Left ventricle myocardium inferior (tissue), 1 donor: ENCODE results near the gene BOD1. TPM values are rescaled to one million over a fixed set of nuclear protein-coding genes. Genes with fewer than 3 reads are reported as not detected.

Source experiments
- DNase-seq: peaks from one replicate; pipeline ENCODE4 v3.0.0-alpha.2; 2020
- H3K27ac ChIP-seq: fragments of 200-600 bp; replicated peaks from 2 replicates; pipeline ENCODE4 v1.8.0; 2021
- H3K27me3 ChIP-seq: fragments of 200-600 bp; 2 replicates; pipeline ENCODE4 v1.8.0; 2021; ENCODE audit warnings: low read depth
- H3K36me3 ChIP-seq: fragments of 200-600 bp; 2 replicates; pipeline ENCODE4 v1.8.0; 2021
- H3K4me1 ChIP-seq: fragments of 200-600 bp; 2 replicates; pipeline ENCODE4 v1.8.0; 2021
- H3K4me3 ChIP-seq: fragments of 200-600 bp; 2 replicates; pipeline ENCODE4 v1.8.0; 2021; ENCODE audit warnings: mild to moderate bottlenecking, moderate library complexity
- H3K9me3 ChIP-seq: fragments of 200-600 bp; replicated peaks from 2 replicates; pipeline ENCODE4 v1.8.0; 2021
- CTCF ChIP-seq: fragments of 200-600 bp; IDR thresholded peaks from 2 replicates; pipeline ENCODE4 v1.8.0; 2021; ENCODE audit warnings: antibody characterized with exemption, mild to moderate bottlenecking, borderline replicate concordance
- intact Hi-C: fragments of 100-400 bp; cut with micrococcal nuclease; formaldehyde crosslinking; loops from one replicate; pipeline ENCODE4 v1.11.0; 2022
- total RNA-seq: library from RNA; stranded (reverse); fragmentation: NEBNext Ultra II Directional; extraction: Animal tissue kit (Norgen Biotek cat#: 25700); gene quantifications from one replicate; pipeline ENCODE4 v1.2.1, GENCODE V29; 2021
- donor health status: DM: no; HTN: yes; CAD: no; lungs with severe emphysema.

Gene BOD1
- total RNA-seq, 1 donor from 2014 or later = 48.7 TPM

GRCh38 chr5:173637340-173637739, 20.9 kb upstream of the BOD1 start:
- no peak for TF ChIP-seq CTCF
- Histone ChIP-seq H3K9me3 (no peaks in the 10 kb centered on the region), H3K4me3 (no peak overlapping the region), H3K4me1 (peaks cover 9% of the 10 kb centered on the region), H3K36me3 (no peaks in the 10 kb centered on the region), H3K27me3 (no peaks in the 10 kb centered on the region), H3K27ac (no peak overlapping the region)
- intact Hi-C loops = no loop called here
- no peak for DNase-seq

- H3K27me3 ChIP-seq = no peaks in the 10 kb centered on the region
- no peaks in the 10 kb centered on the region for H3K36me3 ChIP-seq
- H3K27ac ChIP-seq = no peak overlapping the region
- H3K9me3 ChIP-seq = no peaks in the 10 kb centered on the region
- no peaks in the 10 kb centered on the region for H3K4me1 ChIP-seq
- intact Hi-C loops = no loop called here
- H3K4me3 ChIP-seq = no peak overlapping the region
- no peak for TF ChIP-seq CTCF
- DNase-seq = no peak
Measured at GRCh38 chr5:173634465-173634983, 18.1 kb upstream of the BOD1 start.

- no peaks in the 10 kb centered on the region for H3K27me3 ChIP-seq
- intact Hi-C loops = no loop called here
- no peaks in the 10 kb centered on the region for H3K9me3 ChIP-seq
- no peaks in the 10 kb centered on the region for H3K4me1 ChIP-seq
- no peak for TF ChIP-seq CTCF
- H3K4me3 ChIP-seq = no peak overlapping the region
- DNase-seq = no peak
- H3K27ac ChIP-seq = no peak overlapping the region
- no peaks in the 10 kb centered on the region for H3K36me3 ChIP-seq
Measured at GRCh38 chr5:173633304-173633703, 16.9 kb upstream of the BOD1 start.

GRCh38 chr5:173631478-173631877, 15.0 kb upstream of the BOD1 start:
- Histone ChIP-seq H3K36me3 (no peaks in the 10 kb centered on the region), H3K27me3 (no peaks in the 10 kb centered on the region), H3K4me3 (no peak overlapping the region), H3K4me1 (peaks cover 2% of the 10 kb centered on the region), H3K9me3 (no peaks in the 10 kb centered on the region), H3K27ac (no peak overlapping the region)
- intact Hi-C loops = no loop called here
- TF ChIP-seq CTCF = no peak
- no peak for DNase-seq

GRCh38 chr5:173630724-173631365, 14.4 kb upstream of the BOD1 start:
- intact Hi-C loops = no loop called here
- TF ChIP-seq CTCF = no peak

More at GRCh38 chr5:173630724-173631365, 14.4 kb upstream of the BOD1 start:
- Histone ChIP-seq H3K9me3 (no peaks in the 10 kb centered on the region), H3K36me3 (no peaks in the 10 kb centered on the region), H3K4me1 (peaks cover 8% of the 10 kb centered on the region), H3K27me3 (no peaks in the 10 kb centered on the region), H3K27ac (no peak overlapping the region), H3K4me3 (no peak overlapping the region)
- DNase-seq = no peak
